H1 (cell line): ENCODE results near the gene NOS2. TPM values are rescaled to one million over a fixed set of nuclear protein-coding genes. Genes with fewer than 3 reads are reported as not detected.

ENCODE experiments used
- CHD7 ChIP-seq: fragments of 300-600 bp; sonication (generic); IDR thresholded peaks from 2 replicates; pipeline ENCODE4 v1.7.1; 2012; ENCODE audit warnings: low read length, moderate library complexity, mild to moderate bottlenecking, inconsistent platforms; ENCODE audit not compliant: insufficient replicate concordance
- ZNF274 ChIP-seq: IDR thresholded peaks from 2 replicates; pipeline ENCODE4 v1.7.0; 2012; ENCODE audit warnings: low read length, borderline replicate concordance; ENCODE audit errors: extremely low read depth
- polyA plus RNA-seq, 7 experiments: library from polyadenylated mRNA; depleted of rRNA in 3 of 7; stranded (reverse) in 5 of 7; unstranded in 2 of 7; fragments of >200 nt in 5 of 7; fragments of 200-250 nt in 2 of 7; gene quantifications; 1 replicate in 5 of 7; 2 replicates in 1 of 7; 4 replicates in 1 of 7; pipeline versions ENCODE4 v1.2.1 to v1.2.3, GENCODE V29; 2011 to 2013; ENCODE audit warnings: missing spikeins in 2 of 7, mixed read lengths in 2 of 7
- total RNA-seq: library from RNA; stranded (reverse); fragmentation: NEBNext Ultra II Directional; extraction: Animal tissue kit (Norgen Biotek cat#: 25700); gene quantifications from 2 replicates; pipeline ENCODE4 v1.2.1, GENCODE V29; 2021

The NOS2 gene
- total and polyA plus RNA-seq, 2 of the 8 experiments (the other 6 are each of a cell fraction or from before 2014, with no cell fraction given), result 1.0 to 1.9 TPM

GRCh38 chr17:27816946-27817345 is 16.6 kb upstream of the NOS2 start (continued):
- TF ChIP-seq CHD7, result no peak
- TF ChIP-seq ZNF274, result no peak
